GM21737 (cell line): ENCODE measurements around the gene GPHN.

Source experiments
- ATAC-seq: cut with Tn5 transposase; IDR thresholded peaks from one replicate; pipeline ENCODE4 v1.9.1; 2021; ENCODE audit warnings: mild to moderate bottlenecking, moderate library complexity; ENCODE audit not compliant: unreplicated experiment

The GPHN gene

DNA sequence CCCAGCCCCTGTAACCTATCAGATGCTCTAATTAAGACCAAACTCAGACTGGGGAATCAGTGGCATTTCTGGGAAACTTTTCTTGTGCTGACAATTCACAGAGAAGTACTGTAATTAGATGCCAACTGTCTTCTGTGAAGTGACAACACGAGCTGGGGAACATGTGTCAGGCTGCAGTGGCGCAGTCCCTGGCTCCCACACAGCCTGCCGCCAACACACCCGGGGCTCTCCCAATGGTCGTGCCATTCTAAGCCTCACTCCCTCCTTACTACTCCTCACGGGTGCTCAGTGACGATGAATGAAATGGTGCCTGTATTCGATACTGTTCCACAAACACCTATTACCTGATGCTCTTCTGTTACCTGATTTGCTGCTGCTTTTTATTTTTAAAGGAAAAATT, 699.9 kb downstream of the GPHN start:
- ATAC-seq: no peak

GRCh38 chr14:67218126-67218525, 710.2 kb downstream of the GPHN start:
- no peak for ATAC-seq

GRCh38 chr14:67221248-67221981, 713.5 kb downstream of the GPHN start:
- no peak for ATAC-seq

DNA sequence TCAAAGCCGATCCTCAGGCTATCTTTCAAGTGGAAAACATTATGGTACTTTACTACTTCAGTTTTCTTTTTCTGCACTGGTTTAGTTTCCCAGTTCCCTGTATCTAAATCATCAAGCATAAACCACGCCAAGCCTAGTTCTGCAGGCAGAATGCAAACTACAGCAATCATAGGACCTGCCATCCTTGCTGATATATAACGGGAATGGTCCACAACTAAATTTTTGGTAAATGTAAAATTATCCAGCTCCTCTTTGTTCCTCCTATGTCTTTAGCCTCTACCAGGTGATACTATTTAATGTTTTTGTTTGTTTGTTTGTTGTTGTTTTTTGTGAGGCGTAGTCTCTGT, 714.0 kb downstream of the GPHN start:
- ATAC-seq: no peak

GRCh38 chr14:67225523-67225922, 717.6 kb downstream of the GPHN start:
- ATAC-seq: no peak

- no peak for ATAC-seq
Measured at GRCh38 chr14:67228325-67228984, 720.5 kb downstream of the GPHN start.
